ENCODE data around the gene ALG2. TPM values are rescaled to one million over a fixed set of nuclear protein-coding genes. Genes with fewer than 3 reads are reported as not detected.

Gene ALG2
- total and polyA plus RNA-seq, 9 of the 15 experiments (the other 6 are each of a cell fraction or from before 2014, with no cell fraction given) = 4.9 to 41.9 (median 20.2) TPM

GRCh38 chr9:99262949-99263418 is 41.2 kb upstream of the ALG2 start (continued):
- TF ChIP-seq ZNF609 (CRISPR knock-in tag; IDR thresholded peaks at IDR 0.05; ENCODE audit: borderline replicate concordance) (no peak), SAFB2 (IDR thresholded peaks at IDR 0.05; ENCODE audit: borderline replicate concordance, low read depth, low read length, severe bottlenecking) (no peak), NRF1 (conservative IDR thresholded peaks at IDR 0.05 in 1 of 2, IDR thresholded peaks at IDR 0.05 in 1 of 2) (no peak), ZNF79 (CRISPR knock-in tag; IDR thresholded peaks at IDR 0.05; ENCODE audit: low read depth) (no peak), SMAD2 (IDR thresholded peaks at IDR 0.05; ENCODE audit: low read depth, low read length) (no peak), XRCC5 (IDR thresholded peaks at IDR 0.05; ENCODE audit: low read depth, low read length) (no peak), MCM3 (IDR thresholded peaks at IDR 0.05) (no peak)
